Upper lobe of left lung (tissue), 6 donors: ENCODE measurements around the gene TLE2. TPM values are rescaled to one million over a fixed set of nuclear protein-coding genes. Genes with fewer than 3 reads are reported as not detected.
A peak's percentile ranks its signal among the peaks of the same experiment; 100 is the strongest.

Experiments
- ATAC-seq, 2 donors: fragments of 200-7000 bp; cut with Tn5 transposase; one replicate each; pipeline ENCODE4 v1.9.1; 2022; ENCODE audit warnings: mild to moderate bottlenecking in 2 of 2, moderate library complexity in 2 of 2; ENCODE audit not compliant: low FRiP score in 2 of 2
- DNase-seq, 2 donors: peaks; one replicate each; pipeline ENCODE4 v3.0.0-alpha.2; 2019 to 2020
- H3K27ac ChIP-seq, 4 donors: fragments of 200-600 bp; sonication (generic); one replicate each; pipeline ENCODE4 v1.5.1; 2016 to 2019
- H3K27me3 ChIP-seq, 4 donors: fragments of 200-600 bp; sonication (generic); one replicate each; pipeline ENCODE4 v1.5.1; 2017 to 2019
- H3K36me3 ChIP-seq, 4 donors: fragments of 200-600 bp; sonication (generic); one replicate each; pipeline ENCODE4 v1.5.1; 2016 to 2019
- H3K4me1 ChIP-seq, 4 donors: fragments of 200-600 bp; sonication (generic); one replicate each; pipeline ENCODE4 v1.5.1; 2018 to 2019
- H3K4me3 ChIP-seq, 4 donors: fragments of 200-600 bp; sonication (generic); one replicate each; pipeline ENCODE4 v1.5.1; 2017 to 2019; ENCODE audit warnings: mild to moderate bottlenecking in 2 of 4, moderate library complexity in 1 of 4
- H3K9me3 ChIP-seq, 4 donors: fragments of 200-600 bp; sonication (generic); one replicate each; pipeline ENCODE4 v1.5.1; 2018 to 2019
- CTCF ChIP-seq, 6 experiments: fragments of 450-650 bp in 4 of 6; fragments of 200-600 bp in 2 of 6; sonication (generic) in 2 of 6; IDR thresholded peaks; one replicate each; pipeline ENCODE4 v1.5.1; 2016 to 2019; ENCODE audit warnings: antibody characterized with exemption in 6 of 6
- EP300 ChIP-seq, 4 donors: sonication (generic); formaldehyde crosslinking; IDR thresholded peaks; one replicate each; pipeline ENCODE4 v1.5.1; 2017; ENCODE audit warnings: antibody characterized with exemption in 4 of 4, control low read depth in 2 of 4
- POLR2A ChIP-seq, 4 donors: fragments of 450-650 bp; IDR thresholded peaks; one replicate each; pipeline ENCODE4 v1.5.1; 2016 to 2017; ENCODE audit warnings: antibody characterized with exemption in 4 of 4, mild to moderate bottlenecking in 2 of 4
- POLR2AphosphoS5 ChIP-seq, 2 donors: sonication (generic); formaldehyde crosslinking; IDR thresholded peaks; one replicate each; pipeline ENCODE4 v1.5.1; 2017; ENCODE audit warnings: antibody characterized with exemption in 2 of 2
- WGBS, 2 donors: methylation state at CpG; one replicate each; pipeline ENCODE4 v1.1.5; 2017 to 2018; 5-methylcytosine and 5-hydroxymethylcytosine counted together
- total RNA-seq, 6 donors: library from RNA; depleted of rRNA in 4 of 6; stranded (reverse); fragments of >200 nt in 4 of 6; gene quantifications; one replicate each; pipeline versions ENCODE4 v1.1.0 to v1.2.1, GENCODE V29; 2016 to 2021
- donor health status: DM: no; HTN: no; CAD: no; lungs with moderate emphysema.
- donor health status: DM: no; HTN: yes; CAD: no; lungs with severe emphysema.

The TLE2 gene
- total RNA-seq, 6 donors from 2014 or later: 35.0 to 115 (median 56.0) TPM

GRCh38 chr19:2963122-2963521 lies 66.0 kb downstream of the TLE2 start:
- ATAC-seq (no peak), DNase-seq (no peak)
- WGBS, 2 donors: 91 to 96% methylated on average over 4 to 5 of the region's 5 CpGs
- Histone ChIP-seq H3K27ac (no peak overlapping the region), H3K36me3 (no peaks in the 10 kb centered on the region), H3K4me1 (peaks cover 0 to 8% (median 3%) of the 10 kb centered on the region in 4 donors), H3K9me3 (no peaks in the 10 kb centered on the region), H3K4me3 (no peak overlapping the region), H3K27me3 (no peaks in the 10 kb centered on the region)
- TF ChIP-seq POLR2A (IDR thresholded peaks at IDR 0.05): no peak
- TF ChIP-seq POLR2AphosphoS5 (IDR thresholded peaks at IDR 0.05): no peak
- no peak for TF ChIP-seq EP300 (IDR thresholded peaks at IDR 0.05)
- no peak for TF ChIP-seq CTCF (IDR thresholded peaks at IDR 0.05)

GRCh38 chr19:2962018-2962670 lies 66.9 kb downstream of the TLE2 start:
- Histone ChIP-seq H3K4me1 (peaks cover 0 to 6% (median 2%) of the 10 kb centered on the region in 4 donors), H3K27me3 (no peaks in the 10 kb centered on the region), H3K9me3 (no peaks in the 10 kb centered on the region), H3K4me3 (peak overlapping the region in 1 of 4 donors; percentile 29), H3K27ac (no peak overlapping the region), H3K36me3 (no peaks in the 10 kb centered on the region)
- no peak for TF ChIP-seq POLR2A (IDR thresholded peaks at IDR 0.05)
- TF ChIP-seq EP300 (IDR thresholded peaks at IDR 0.05): no peak
- TF ChIP-seq POLR2AphosphoS5 (IDR thresholded peaks at IDR 0.05): peak in 1 of 2 donors; percentile 22
- TF ChIP-seq CTCF (IDR thresholded peaks at IDR 0.05): peak; percentile 40 to 97 (median 92)
- WGBS, 2 donors: 28 to 41% methylated on average over 13 to 17 of the region's 17 CpGs
- DNase-seq (no peak), ATAC-seq (peak; percentile 83 to 95)

- H3K4me1 ChIP-seq: peaks cover 0 to 6% (median 2%) of the 10 kb centered on the region in 4 donors
- TF ChIP-seq CTCF (IDR thresholded peaks at IDR 0.05) (no peak), POLR2AphosphoS5 (IDR thresholded peaks at IDR 0.05) (no peak), POLR2A (IDR thresholded peaks at IDR 0.05) (no peak), EP300 (IDR thresholded peaks at IDR 0.05) (no peak)
- no peak overlapping the region for H3K4me3 ChIP-seq
- H3K27me3 ChIP-seq: no peaks in the 10 kb centered on the region
- no peaks in the 10 kb centered on the region for H3K36me3 ChIP-seq
- H3K27ac ChIP-seq: no peak overlapping the region
- DNase-seq (no peak), ATAC-seq (no peak)
- 88 to 93% methylated on average over 12 of the region's 12 CpGs for WGBS, 2 donors
- H3K9me3 ChIP-seq: no peaks in the 10 kb centered on the region
Measured at GRCh38 chr19:2960120-2960519, 69.0 kb downstream of the TLE2 start.

- TF ChIP-seq EP300 (IDR thresholded peaks at IDR 0.05) (no peak), POLR2AphosphoS5 (IDR thresholded peaks at IDR 0.05) (no peak), CTCF (IDR thresholded peaks at IDR 0.05) (no peak), POLR2A (IDR thresholded peaks at IDR 0.05) (no peak)
- Histone ChIP-seq H3K27me3 (no peaks in the 10 kb centered on the region), H3K9me3 (no peaks in the 10 kb centered on the region), H3K27ac (no peak overlapping the region), H3K36me3 (no peaks in the 10 kb centered on the region), H3K4me1 (peaks cover 6 to 13% (median 7%) of the 10 kb centered on the region in 4 donors), H3K4me3 (no peak overlapping the region)
- DNase-seq (no peak), ATAC-seq (no peak)
- 96 to 98% methylated on average over 5 of the region's 5 CpGs for WGBS, 2 donors
Measured at GRCh38 chr19:2957160-2957559, 71.9 kb downstream of the TLE2 start.
